Fibroblast of mammary gland (primary cell): ENCODE data around the gene NGEF.

Experiments
- DNase-seq: peaks from one replicate; pipeline ENCODE4 v3.0.0-alpha.2; 2010; ENCODE audit warnings: low read depth
- H3K4me3 ChIP-seq: 2 replicates; pipeline ENCODE4 v1.5.1; 2011; ENCODE audit warnings: low read depth, mild to moderate bottlenecking, low read length, moderate library complexity; ENCODE audit not compliant: control insufficient read depth
- TF ChIP-seq, protein P1 (sequence below): conservative IDR thresholded peaks from 2 replicates; pipeline ENCODE4 v1.5.1; 2011; ENCODE audit warnings: low read depth, low read length, inconsistent platforms; ENCODE audit not compliant: control insufficient read depth, insufficient read depth

NGEF gene

DNA sequence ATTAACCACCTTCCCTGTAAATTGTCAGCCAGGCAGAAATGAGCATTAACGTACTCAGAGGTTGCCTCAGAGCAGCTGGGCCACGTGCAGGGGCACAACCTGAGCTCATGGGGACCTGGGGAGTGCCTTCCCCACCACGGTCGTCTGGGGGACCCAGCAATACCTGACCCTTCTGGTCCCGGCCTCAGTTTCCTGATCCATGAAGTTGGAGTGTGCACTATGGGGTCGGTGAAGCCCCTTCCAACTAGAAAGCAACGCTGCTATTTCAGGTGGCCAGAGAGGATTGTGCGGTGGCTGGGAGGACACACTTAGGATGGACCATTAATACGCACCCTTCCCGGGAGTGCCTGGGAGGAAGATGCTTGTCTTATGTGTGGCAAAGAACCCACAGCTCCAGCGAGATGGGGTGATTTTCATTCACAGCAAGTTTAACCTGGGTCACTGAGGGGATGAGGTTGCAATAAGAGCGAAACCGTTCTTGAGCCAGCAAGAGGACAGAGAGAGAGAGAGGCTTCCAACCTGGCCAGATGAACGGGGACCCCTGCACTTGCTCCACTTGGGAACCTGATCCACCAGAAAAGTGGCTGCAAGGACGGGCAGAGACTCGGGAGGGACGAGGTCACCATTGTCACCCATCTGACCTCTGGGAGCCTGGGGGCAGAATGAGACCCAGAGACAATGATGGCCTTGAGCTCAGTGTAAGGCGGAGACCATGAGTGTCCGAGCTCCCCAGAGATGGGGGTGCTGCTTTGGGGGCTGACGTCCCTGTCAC lies 36.2 kb downstream of the NGEF start:
- DNase-seq, result no peak
- TF ChIP-seq, protein P1, sequence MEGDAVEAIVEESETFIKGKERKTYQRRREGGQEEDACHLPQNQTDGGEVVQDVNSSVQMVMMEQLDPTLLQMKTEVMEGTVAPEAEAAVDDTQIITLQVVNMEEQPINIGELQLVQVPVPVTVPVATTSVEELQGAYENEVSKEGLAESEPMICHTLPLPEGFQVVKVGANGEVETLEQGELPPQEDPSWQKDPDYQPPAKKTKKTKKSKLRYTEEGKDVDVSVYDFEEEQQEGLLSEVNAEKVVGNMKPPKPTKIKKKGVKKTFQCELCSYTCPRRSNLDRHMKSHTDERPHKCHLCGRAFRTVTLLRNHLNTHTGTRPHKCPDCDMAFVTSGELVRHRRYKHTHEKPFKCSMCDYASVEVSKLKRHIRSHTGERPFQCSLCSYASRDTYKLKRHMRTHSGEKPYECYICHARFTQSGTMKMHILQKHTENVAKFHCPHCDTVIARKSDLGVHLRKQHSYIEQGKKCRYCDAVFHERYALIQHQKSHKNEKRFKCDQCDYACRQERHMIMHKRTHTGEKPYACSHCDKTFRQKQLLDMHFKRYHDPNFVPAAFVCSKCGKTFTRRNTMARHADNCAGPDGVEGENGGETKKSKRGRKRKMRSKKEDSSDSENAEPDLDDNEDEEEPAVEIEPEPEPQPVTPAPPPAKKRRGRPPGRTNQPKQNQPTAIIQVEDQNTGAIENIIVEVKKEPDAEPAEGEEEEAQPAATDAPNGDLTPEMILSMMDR, result no peak
- no peak overlapping the region for H3K4me3 ChIP-seq

DNA sequence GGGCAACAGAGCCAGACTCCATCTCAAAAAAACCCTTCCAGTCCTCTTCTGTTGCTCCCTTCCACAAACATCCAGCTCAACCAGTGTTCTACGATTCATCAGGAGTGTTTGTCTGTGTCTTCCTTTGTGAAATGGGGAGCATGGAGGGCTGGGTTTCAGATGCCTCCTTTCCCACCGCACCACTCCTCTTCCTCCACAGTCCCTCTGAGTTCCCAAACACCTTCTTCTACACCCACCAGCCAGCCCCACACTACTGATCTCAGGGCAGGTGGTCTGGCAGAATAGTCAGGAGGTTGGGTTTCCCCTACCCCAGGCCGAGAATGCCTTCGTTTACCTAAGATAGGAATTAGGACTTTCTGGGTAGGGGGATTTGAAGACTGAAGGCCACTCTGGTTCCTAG lies 36.9 kb downstream of the NGEF start:
- H3K4me3 ChIP-seq, result no peak overlapping the region
- no peak for DNase-seq
- TF ChIP-seq, protein P1, result no peak

DNA sequence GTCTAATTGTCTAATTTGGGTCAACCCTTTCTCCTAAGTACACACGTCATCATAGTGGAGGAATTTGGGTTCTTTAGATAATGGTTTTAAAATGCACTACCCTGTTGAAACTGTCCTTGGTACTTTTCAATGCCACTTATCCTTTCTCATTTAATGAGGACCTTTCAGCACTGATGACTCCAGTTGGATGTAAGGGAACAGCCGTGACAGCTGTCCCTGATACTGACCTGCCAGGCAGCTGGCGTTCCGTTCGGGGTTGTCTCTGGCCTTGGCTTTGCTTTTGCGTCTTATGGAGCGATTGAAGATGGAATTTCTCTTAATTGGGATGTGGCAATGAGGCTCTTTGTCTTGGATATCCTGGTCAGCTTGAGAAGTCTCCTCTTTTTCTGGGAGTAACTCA lies 38.7 kb downstream of the NGEF start:
- no peak overlapping the region for H3K4me3 ChIP-seq
- TF ChIP-seq, protein P1, result no peak
- DNase-seq, result no peak

DNA sequence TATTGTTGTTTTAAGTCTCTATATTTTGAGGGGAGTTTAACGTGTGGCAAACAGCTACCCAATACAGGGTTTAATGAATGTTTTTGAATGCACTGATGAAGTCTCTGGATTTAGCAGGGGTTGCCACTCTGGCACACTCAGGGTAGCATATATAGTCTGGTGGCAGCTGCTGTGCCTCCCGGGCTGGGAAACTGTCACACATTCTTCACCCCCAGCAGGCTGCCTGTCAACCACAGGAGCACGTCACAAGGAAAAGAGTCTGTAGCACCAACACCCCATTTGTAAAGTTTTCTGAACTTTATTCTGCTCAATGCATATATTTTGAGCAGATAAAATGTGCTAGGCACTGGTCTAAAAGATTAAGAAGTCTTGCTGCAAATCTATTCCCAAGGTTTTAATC lies 39.3 kb downstream of the NGEF start:
- no peak overlapping the region for H3K4me3 ChIP-seq
- DNase-seq, result no peak
- TF ChIP-seq, protein P1, result no peak

DNA sequence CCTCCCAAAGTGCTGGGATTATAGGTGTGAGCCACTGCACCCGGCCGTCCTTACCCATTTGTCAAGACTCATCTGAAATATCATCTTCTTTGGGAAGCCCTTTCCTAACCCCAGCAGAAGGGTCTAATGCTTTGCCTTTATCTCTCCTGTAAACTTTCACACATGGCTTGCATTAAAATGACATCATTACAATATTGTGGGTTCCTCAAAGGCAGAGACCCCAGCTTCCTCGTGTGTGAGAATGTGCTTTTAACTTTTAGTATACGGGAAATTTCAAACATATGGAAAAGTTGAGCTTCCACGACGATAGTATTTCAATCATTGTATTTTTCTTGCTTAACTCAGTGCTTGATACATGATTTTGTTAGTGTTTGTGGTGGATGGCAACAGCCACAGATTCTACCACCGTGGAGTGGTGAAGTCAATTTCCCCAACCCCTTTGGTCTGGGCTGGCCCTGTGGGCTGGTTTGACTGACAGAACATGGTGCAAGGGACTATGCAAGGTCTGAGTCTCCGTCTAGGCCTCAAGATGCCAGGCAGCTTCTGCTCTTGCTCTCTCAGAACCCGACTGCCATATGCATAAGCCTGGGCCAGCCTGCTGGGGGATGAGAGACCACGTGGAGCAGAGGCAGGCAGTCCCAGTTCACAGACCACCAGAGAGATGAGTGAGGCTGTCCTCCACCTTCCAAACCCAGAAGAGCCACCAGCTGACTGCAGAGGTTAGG lies 39.9 kb downstream of the NGEF start:
- no peak overlapping the region for H3K4me3 ChIP-seq
- DNase-seq, result no peak
- TF ChIP-seq, protein P1, result no peak

DNA sequence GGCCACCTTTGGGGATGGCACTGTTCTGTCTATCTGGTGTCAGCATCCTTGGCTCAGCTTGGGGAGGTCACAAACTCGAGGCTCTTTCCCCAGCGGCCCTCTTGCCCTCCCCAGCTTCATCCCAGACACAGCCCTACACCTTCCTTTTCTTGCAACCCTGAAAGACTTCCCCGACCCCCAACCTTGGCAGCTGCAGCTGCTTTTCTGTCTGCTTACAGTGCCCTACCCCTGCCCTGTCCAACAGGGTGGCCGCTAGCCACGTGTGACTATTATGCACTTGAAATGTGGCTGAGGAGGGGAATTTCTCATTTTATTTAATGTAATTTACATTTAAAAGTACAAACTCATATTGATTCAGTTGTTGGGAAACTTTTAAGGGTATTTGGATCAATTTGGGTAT lies 41.3 kb downstream of the NGEF start:
- no peak for DNase-seq
- TF ChIP-seq, protein P1, result no peak
- H3K4me3 ChIP-seq, result no peak overlapping the region
